GM23338 (cell line): Measurements from ENCODE around the gene OR5M10. TPM values are rescaled to one million over a fixed set of nuclear protein-coding genes. Genes with fewer than 3 reads are reported as not detected.

ENCODE experiments used
- ATAC-seq: fragments of 200-7000 bp; cut with Tn5 transposase; 3 replicates; pipeline ENCODE4 v1.9.1; 2020
- DNase-seq: peaks from one replicate; pipeline ENCODE4 v3.0.0-alpha.2; 2015; ENCODE audit warnings: low spot score
- H2AFZ ChIP-seq: fragments of 200-600 bp; sonication (generic); 2 replicates; pipeline ENCODE4 v1.8.0; 2016; ENCODE audit warnings: antibody characterized with exemption, mild to moderate bottlenecking, moderate library complexity
- H3F3A ChIP-seq: fragments of 200-600 bp; sonication (generic); replicated peaks from 2 replicates; pipeline ENCODE4 v1.8.0; 2017; ENCODE audit warnings: antibody characterized with exemption, mixed run types, low read depth
- H3K27ac ChIP-seq: fragments of 200-600 bp; sonication (generic); 2 replicates; pipeline ENCODE4 v1.6.1; 2016; ENCODE audit warnings: low read depth
- H3K27me3 ChIP-seq: fragments of 200-600 bp; sonication (generic); 2 replicates; pipeline ENCODE4 v1.8.0; 2016; ENCODE audit warnings: mild to moderate bottlenecking, mixed run types, moderate library complexity; ENCODE audit not compliant: insufficient read depth
- H3K36me3 ChIP-seq: fragments of 200-600 bp; sonication (generic); 2 replicates; pipeline ENCODE4 v1.8.0; 2016; ENCODE audit warnings: mild to moderate bottlenecking; ENCODE audit not compliant: insufficient read depth
- H3K4me1 ChIP-seq: fragments of 200-600 bp; sonication (generic); 2 replicates; pipeline ENCODE4 v1.8.0; 2016; ENCODE audit warnings: mild to moderate bottlenecking, moderate library complexity; ENCODE audit not compliant: insufficient read depth
- H3K4me2 ChIP-seq: fragments of 200-600 bp; sonication (generic); 2 replicates; pipeline ENCODE4 v1.7.1; 2017; ENCODE audit warnings: mixed run types
- H3K4me3 ChIP-seq: fragments of 200-600 bp; sonication (generic); 2 replicates; pipeline ENCODE4 v1.6.1; 2016; ENCODE audit warnings: mixed run types
- H3K79me2 ChIP-seq: fragments of 200-600 bp; sonication (generic); replicated peaks from 2 replicates; pipeline ENCODE4 v1.8.0; 2017; ENCODE audit warnings: mild to moderate bottlenecking; ENCODE audit not compliant: insufficient read depth
- H3K9me2 ChIP-seq: fragments of 200-600 bp; sonication (generic); 2 replicates; pipeline ENCODE4 v1.8.0; 2017; ENCODE audit not compliant: insufficient read depth
- H4K20me1 ChIP-seq: fragments of 200-600 bp; sonication (generic); replicated peaks from 2 replicates; pipeline ENCODE4 v1.8.0; 2017; ENCODE audit warnings: mild to moderate bottlenecking; ENCODE audit not compliant: insufficient read depth
- H3K27ac Mint-ChIP-seq: 2 replicates; pipeline ENCODE4 v1.8.0; 2020; ENCODE audit warnings: inconsistent platforms, mild to moderate bottlenecking, moderate library complexity, mixed read lengths
- H3K27me3 Mint-ChIP-seq: 3 replicates; pipeline ENCODE4 v1.8.0; 2022; ENCODE audit warnings: low read depth, mild to moderate bottlenecking, moderate library complexity, mixed read lengths, inconsistent platforms; ENCODE audit not compliant: insufficient read depth, poor library complexity
- H3K36me3 Mint-ChIP-seq: 3 replicates; pipeline ENCODE4 v1.8.0; 2021; ENCODE audit warnings: low read depth, mild to moderate bottlenecking, inconsistent platforms, moderate library complexity, mixed read lengths
- H3K4me1 Mint-ChIP-seq: 3 replicates; pipeline ENCODE4 v1.8.0; 2020; ENCODE audit warnings: mild to moderate bottlenecking, inconsistent platforms, mixed read lengths
- H3K4me3 Mint-ChIP-seq: 3 replicates; pipeline ENCODE4 v1.8.0; 2021; ENCODE audit warnings: moderate library complexity, mild to moderate bottlenecking, inconsistent platforms, mixed read lengths
- H3K9me3 Mint-ChIP-seq: 3 replicates; pipeline ENCODE4 v1.8.0; 2020; ENCODE audit warnings: moderate library complexity, mild to moderate bottlenecking, inconsistent platforms, mixed read lengths
- CREB1 ChIP-seq: fragments of 250-450 bp; sonication (Bioruptor Pico); IDR thresholded peaks from 2 replicates; pipeline ENCODE4 v1.5.0; 2020; ENCODE audit warnings: low read depth, mild to moderate bottlenecking, moderate library complexity
- EZH2 ChIP-seq: fragments of 200-600 bp; sonication (generic); IDR thresholded peaks from one replicate; pipeline ENCODE4 v1.8.0; 2017; ENCODE audit warnings: antibody characterized with exemption, mild to moderate bottlenecking, low read depth; ENCODE audit not compliant: unreplicated experiment
- EZH2phosphoT487 ChIP-seq: fragments of 200-600 bp; sonication (generic); IDR thresholded peaks from one replicate; pipeline ENCODE4 v1.8.1; 2018; ENCODE audit warnings: antibody characterized with exemption; ENCODE audit not compliant: unreplicated experiment
- JUNB ChIP-seq: IDR thresholded peaks from one replicate; pipeline ENCODE4 v1.6.1; 2016; ENCODE audit warnings: antibody characterized with exemption; ENCODE audit not compliant: unreplicated experiment
- POLR2AphosphoS5 ChIP-seq: IDR thresholded peaks from 2 replicates; pipeline ENCODE4 v1.6.1; 2016; ENCODE audit warnings: antibody characterized with exemption, low read depth
- ZNF331 ChIP-seq: fragments of 250-450 bp; sonication (Bioruptor Pico); IDR thresholded peaks from 2 replicates; pipeline ENCODE4 v1.5.0; 2020; ENCODE audit warnings: low read depth, mild to moderate bottlenecking, moderate library complexity
- ZNF462 ChIP-seq: fragments of 250-450 bp; sonication (Bioruptor Pico); IDR thresholded peaks from 2 replicates; pipeline ENCODE4 v1.5.0; 2020; ENCODE audit warnings: mild to moderate bottlenecking, moderate library complexity
- polyA plus RNA-seq: library from polyadenylated mRNA; unstranded; fragments of >200 nt; fragmentation: Nextera tagmentation; extraction: Ambion mirVana; gene quantifications from 2 replicates; pipeline ENCODE4 v1.2.1, GENCODE V29; 2016
- total RNA-seq: library from RNA; depleted of rRNA; stranded (reverse); fragments of >200 nt; shearing (Covaris generic); gene quantifications from 2 replicates; pipeline ENCODE4 v1.2.3, GENCODE V29; 2014

Gene OR5M10
- total and polyA plus RNA-seq, 2 experiments from 2014 or later, result not detected

GRCh38 chr11:56543739-56544138 is 33.8 kb downstream of the OR5M10 start (continued):
- TF ChIP-seq ZNF462 (CRISPR knock-in tag) (no peak), JUNB (no peak), POLR2AphosphoS5 (no peak), CREB1 (CRISPR knock-in tag) (no peak), EZH2phosphoT487 (no peak)

DNA sequence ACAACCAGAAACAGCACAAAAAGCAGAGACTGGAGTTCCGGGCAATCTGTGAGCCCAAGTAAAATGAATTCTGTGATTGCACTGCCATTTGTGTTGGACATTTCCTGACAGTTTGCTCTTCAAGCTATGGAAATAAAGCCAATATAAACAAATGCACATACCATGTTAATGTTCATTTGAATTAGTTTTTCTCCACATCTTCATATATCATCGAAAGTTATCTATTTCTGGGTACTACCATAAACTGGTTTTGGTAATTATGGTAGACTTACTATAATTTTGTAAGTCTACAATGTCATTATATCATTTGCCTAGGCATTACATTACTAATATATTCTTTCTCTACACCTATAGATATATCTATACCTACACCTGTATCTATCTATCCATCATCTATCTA is 34.4 kb downstream of the OR5M10 start, which contains the start of gene OR5M11:
Gene OR5M11 (minus strand): TSS at position 101 of the 400 bp plus-strand sequence. CDS start 0 bp downstream, at position 101.
- Mint-ChIP-seq H3K27me3 (no peaks in the 10 kb centered on the region), H3K27ac (no peak within 1 kb of the TSS), H3K36me3 (no peaks in the 10 kb centered on the region; the same call in 2 of the 3 replicates), H3K4me3 (no peak within 1 kb of the TSS), H3K9me3 (no peaks in the 10 kb centered on the region; the same call in 2 of the 3 replicates), H3K4me1 (0 out of 3 replicates have a peak, but pooled peaks cover 3% of the 10 kb centered on the region)
- H3K27me3 ChIP-seq, result no peaks in the 10 kb centered on the region
- no peak for DNase-seq
- no peak for ATAC-seq
- no peak within 1 kb of the TSS for H3K4me3 ChIP-seq
- no peak within 1 kb of the TSS for H3K27ac ChIP-seq
- H3F3A ChIP-seq, result no peaks in the 10 kb centered on the region
- H3K79me2 ChIP-seq, result no peaks in the 10 kb centered on the region
- H4K20me1 ChIP-seq, result no peaks in the 10 kb centered on the region
- no peaks in the 10 kb centered on the region for H3K36me3 ChIP-seq
- H2AFZ ChIP-seq, result no peak within 1 kb of the TSS
- no peak within 1 kb of the TSS for H3K4me2 ChIP-seq
- no peaks in the 10 kb centered on the region for H3K4me1 ChIP-seq
- H3K9me2 ChIP-seq, result peaks cover 25% of the 10 kb centered on the region
- TF ChIP-seq EZH2 (no peak), ZNF331 (no peak), ZNF462 (CRISPR knock-in tag) (no peak)
